Right lobe of liver (tissue), 6 donors: ENCODE data around the gene LRRC1. TPM values are rescaled to one million over a fixed set of nuclear protein-coding genes. Genes with fewer than 3 reads are reported as not detected.

Experiments used
- ATAC-seq, 4 donors: fragments of 200-7000 bp; cut with Tn5 transposase; one replicate each; pipeline ENCODE4 v1.9.1; 2020; ENCODE audit warnings: mild to moderate bottlenecking in 4 of 4, moderate library complexity in 4 of 4
- DNase-seq, 3 donors: peaks; one replicate each; pipeline ENCODE4 v3.0.0-alpha.2; 2020
- H3K27ac ChIP-seq, 3 donors: fragments of 200-600 bp; one replicate each; pipeline ENCODE4 v1.8.0; 2022
- H3K27me3 ChIP-seq, 2 donors: fragments of 200-600 bp; one replicate each; pipeline ENCODE4 v1.8.0; 2022
- H3K36me3 ChIP-seq, 4 donors: fragments of 200-600 bp; sonication (generic) in 1 of 4; one replicate each; pipeline versions ENCODE4 v1.5.1 to v1.8.0; 2017 to 2022; ENCODE audit warnings: control low read depth in 1 of 4
- H3K4me1 ChIP-seq, 4 donors: fragments of 200-600 bp; sonication (generic) in 1 of 4; one replicate each; pipeline versions ENCODE4 v1.5.1 to v1.8.0; 2017 to 2022; ENCODE audit warnings: control low read depth in 1 of 4
- H3K4me3 ChIP-seq, 3 donors: fragments of 200-600 bp; one replicate each; pipeline ENCODE4 v1.8.0; 2022
- H3K9me3 ChIP-seq, 4 donors: fragments of 200-600 bp; sonication (generic) in 1 of 4; one replicate each; pipeline versions ENCODE4 v1.5.1 to v1.8.0; 2017 to 2022; ENCODE audit warnings: control low read depth in 1 of 4
- CTCF ChIP-seq, 4 donors: fragments of 200-600 bp in 3 of 4; fragments of 450-650 bp in 1 of 4; IDR thresholded peaks; one replicate each; pipeline versions ENCODE4 v1.5.1 to v1.8.0; 2016 to 2022; ENCODE audit warnings: antibody characterized with exemption in 4 of 4, mild to moderate bottlenecking in 2 of 4
- POLR2A ChIP-seq: fragments of 450-650 bp; IDR thresholded peaks from one replicate; pipeline ENCODE4 v1.6.1; 2017; ENCODE audit warnings: antibody characterized with exemption, mild to moderate bottlenecking
- WGBS: methylation state at CpG from one replicate; pipeline ENCODE4 v1.1.6; 2018; ENCODE audit warnings: low coverage, low lambda C conversion rate; ENCODE audit not compliant: insufficient coverage; ENCODE audit errors: missing lambda C conversion rate; 5-methylcytosine and 5-hydroxymethylcytosine counted together
- intact Hi-C, 2 donors: fragments of 100-400 bp; cut with DNase I; formaldehyde crosslinking; loops; one replicate each; pipeline versions ENCODE4 v1.11.2 to v1.14.1; 2022
- total RNA-seq, 6 experiments: library from RNA; depleted of rRNA in 2 of 6; stranded (reverse); fragments of >200 nt in 2 of 6; fragmentation: NEBNext Ultra II Directional in 3 of 6; extraction: Animal tissue kit (Norgen Biotek cat#: 25700) in 3 of 6; gene quantifications; one replicate each; pipeline versions ENCODE4 v1.1.0 to v1.2.4, GENCODE V29; 2016 to 2023
- donor health status: DM: no; HTN: yes; CAD: no.
- donor health status: DM: no; HTN: no; CAD: no.
- donor health status: DM: no; HTN: no; CAD: no.
- donor health status: DM: no; HTN: yes; CAD: no.
- donor health status: DM: no; HTN: yes; CAD: no.

LRRC1 gene
- total RNA-seq, 6 experiments from 2014 or later = 0.46 to 3.2 (median 1.4) TPM

- no peak for TF ChIP-seq CTCF (IDR thresholded peaks at IDR 0.05)
- TF ChIP-seq POLR2A = no peak
- no peaks in the 10 kb centered on the region for H3K27me3 ChIP-seq
- H3K36me3 ChIP-seq = no peaks in the 10 kb centered on the region
- H3K9me3 ChIP-seq = no peaks in the 10 kb centered on the region
- H3K4me3 ChIP-seq = no peak overlapping the region
- H3K4me1 ChIP-seq = no peaks in the 10 kb centered on the region
- WGBS = 63% methylated on average over 2 of the region's 2 CpGs
- ATAC-seq (no peak), DNase-seq (no peak)
- intact Hi-C loops = no loop called here
- no peak overlapping the region for H3K27ac ChIP-seq
Measured at GRCh38 chr6:53903357-53903756, 108.6 kb downstream of the LRRC1 start.

GRCh38 chr6:53906103-53906502 lies 111.3 kb downstream of the LRRC1 start:
- no peak for ATAC-seq
- TF ChIP-seq CTCF (IDR thresholded peaks at IDR 0.05) (no peak), POLR2A (no peak)
- Histone ChIP-seq H3K4me3 (no peak overlapping the region), H3K4me1 (no peaks in the 10 kb centered on the region), H3K36me3 (no peaks in the 10 kb centered on the region), H3K27me3 (no peaks in the 10 kb centered on the region), H3K9me3 (no peaks in the 10 kb centered on the region), H3K27ac (no peak overlapping the region)
- intact Hi-C loops = no loop called here
- DNase-seq = no peak
- 78% methylated on average over 3 of the region's 3 CpGs for WGBS

GRCh38 chr6:53906842-53907241 lies 112.0 kb downstream of the LRRC1 start:
- Histone ChIP-seq H3K9me3 (no peaks in the 10 kb centered on the region), H3K4me1 (no peaks in the 10 kb centered on the region), H3K4me3 (no peak overlapping the region), H3K27me3 (no peaks in the 10 kb centered on the region), H3K27ac (no peak overlapping the region), H3K36me3 (no peaks in the 10 kb centered on the region)
- intact Hi-C loops = no loop called here
- DNase-seq (no peak), ATAC-seq (peak in 1 of 4 donors; percentile 35)
- 61% methylated on average over 3 of the region's 3 CpGs for WGBS
- TF ChIP-seq POLR2A (no peak), CTCF (IDR thresholded peaks at IDR 0.05) (no peak)

GRCh38 chr6:53910834-53911233 lies 116.0 kb downstream of the LRRC1 start:
- no peaks in the 10 kb centered on the region for H3K36me3 ChIP-seq
- no peak overlapping the region for H3K4me3 ChIP-seq
- WGBS = 66% methylated on average over 4 of the region's 4 CpGs
- intact Hi-C loops = no loop called here
- H3K27me3 ChIP-seq = no peaks in the 10 kb centered on the region
- H3K4me1 ChIP-seq = no peaks in the 10 kb centered on the region
- DNase-seq = no peak
- no peaks in the 10 kb centered on the region for H3K9me3 ChIP-seq
- no peak overlapping the region for H3K27ac ChIP-seq
- no peak for TF ChIP-seq CTCF (IDR thresholded peaks at IDR 0.05)
- TF ChIP-seq POLR2A = no peak
- ATAC-seq = peak in 1 of 4 donors; percentile 20

GRCh38 chr6:53912661-53913060 lies 117.9 kb downstream of the LRRC1 start:
- Histone ChIP-seq H3K27ac (no peak overlapping the region), H3K36me3 (no peaks in the 10 kb centered on the region), H3K9me3 (no peaks in the 10 kb centered on the region), H3K4me1 (no peaks in the 10 kb centered on the region), H3K4me3 (no peak overlapping the region), H3K27me3 (no peaks in the 10 kb centered on the region)
- intact Hi-C loops = no loop called here
- no peak for ATAC-seq
- TF ChIP-seq POLR2A = no peak
- no peak for TF ChIP-seq CTCF (IDR thresholded peaks at IDR 0.05)
- no peak for DNase-seq
- WGBS = 95% methylated on average over 1 of the region's 1 CpG
